ENCODE data around the gene FIGN. TPM values are rescaled to one million over a fixed set of nuclear protein-coding genes. Genes with fewer than 3 reads are reported as not detected.

FIGN gene
- total and polyA plus RNA-seq, 2 donors (not counting 3 experiments of a cell fraction or from before 2014, with no cell fraction given): 1.8 to 8.1 TPM

DNA sequence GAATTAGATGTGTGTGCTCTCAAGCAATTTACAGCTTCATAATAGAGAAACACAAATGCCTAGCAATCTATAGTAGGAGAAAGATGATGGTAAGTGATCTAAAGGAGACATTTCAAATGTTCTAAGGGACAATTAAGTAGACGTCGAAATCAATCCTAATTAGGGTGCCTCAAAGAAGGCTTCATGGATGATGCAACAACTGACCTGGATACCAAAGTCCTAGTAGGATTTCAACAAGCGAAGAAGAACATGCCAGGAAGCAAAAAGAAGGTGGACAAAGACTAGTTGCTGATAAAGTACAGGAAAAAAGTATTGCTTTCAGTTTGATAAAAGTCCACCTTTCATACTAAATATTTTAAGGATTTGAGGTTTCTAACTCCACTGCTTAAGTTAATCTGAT lies 12.5 kb downstream of the FIGN start:
- no TSS peak for BruUV-seq (replicated peaks)
- CTCF ChIA-PET: interaction anchor here (2.5 kb wide), 1 partner anchor 9 kb away, joined by 7 read pairs; no protein-coding TSS in a partner anchor
- intact Hi-C loops (cut with micrococcal nuclease) (no loop called here), dilution Hi-C loops (cut with MboI; ENCODE audit: extremely low pct_ligation_motif_present, low sequenced_read_pairs) (no loop called here)
- H3K36me3 ChIP-seq (ENCODE audit: control insufficient read depth in 2 of 2, extremely low read depth in 1 of 2, insufficient read depth in 2 of 2, low read length in 2 of 2): no peaks in the 10 kb centered on the region
- H2AFZ ChIP-seq (ENCODE audit: low read depth, low read length): no peak overlapping the region
- no peak overlapping the region for H3K4me3 ChIP-seq (replicated peaks in 1 of 3; ENCODE audit: insufficient read depth in 1 of 3, low read depth in 1 of 3, low read length in 3 of 3)
- H3K4me1 ChIP-seq (ENCODE audit: control insufficient read depth, extremely low read depth, insufficient read depth, low read length): no peaks in the 10 kb centered on the region
- H3K9me1 ChIP-seq (replicated peaks; ENCODE audit: control insufficient read depth, extremely low read depth, insufficient read depth, low read length): no peaks in the 10 kb centered on the region
- no peak overlapping the region for H3K27ac ChIP-seq (ENCODE audit: insufficient read depth, low read depth, low read length)
- no peak for TF ChIP-seq POLR2AphosphoS5 (IDR thresholded peaks at IDR 0.05; ENCODE audit: insufficient read depth, low read depth, low read length)
- TF ChIP-seq EZH2 (IDR thresholded peaks at IDR 0.05; ENCODE audit: borderline replicate concordance, low read depth, low read length, severe bottlenecking): no peak
- no peak for TF ChIP-seq JUN (IDR thresholded peaks at IDR 0.05; ENCODE audit: borderline replicate concordance, insufficient read depth, insufficient read length, low read depth)
- no peak for TF ChIP-seq GATA2 (IDR thresholded peaks at IDR 0.05; ENCODE audit: insufficient read depth, insufficient read length, low read depth, low read length)
- TF ChIP-seq MYC (IDR thresholded peaks at IDR 0.05; ENCODE audit: low read depth, low read length): no peak
- TF ChIP-seq, protein P1, sequence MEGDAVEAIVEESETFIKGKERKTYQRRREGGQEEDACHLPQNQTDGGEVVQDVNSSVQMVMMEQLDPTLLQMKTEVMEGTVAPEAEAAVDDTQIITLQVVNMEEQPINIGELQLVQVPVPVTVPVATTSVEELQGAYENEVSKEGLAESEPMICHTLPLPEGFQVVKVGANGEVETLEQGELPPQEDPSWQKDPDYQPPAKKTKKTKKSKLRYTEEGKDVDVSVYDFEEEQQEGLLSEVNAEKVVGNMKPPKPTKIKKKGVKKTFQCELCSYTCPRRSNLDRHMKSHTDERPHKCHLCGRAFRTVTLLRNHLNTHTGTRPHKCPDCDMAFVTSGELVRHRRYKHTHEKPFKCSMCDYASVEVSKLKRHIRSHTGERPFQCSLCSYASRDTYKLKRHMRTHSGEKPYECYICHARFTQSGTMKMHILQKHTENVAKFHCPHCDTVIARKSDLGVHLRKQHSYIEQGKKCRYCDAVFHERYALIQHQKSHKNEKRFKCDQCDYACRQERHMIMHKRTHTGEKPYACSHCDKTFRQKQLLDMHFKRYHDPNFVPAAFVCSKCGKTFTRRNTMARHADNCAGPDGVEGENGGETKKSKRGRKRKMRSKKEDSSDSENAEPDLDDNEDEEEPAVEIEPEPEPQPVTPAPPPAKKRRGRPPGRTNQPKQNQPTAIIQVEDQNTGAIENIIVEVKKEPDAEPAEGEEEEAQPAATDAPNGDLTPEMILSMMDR (IDR thresholded peaks at IDR 0.05; ENCODE audit: extremely low read depth in 1 of 2, insufficient read depth in 1 of 2, low read depth in 1 of 2, low read length in 2 of 2): no peak
- TF ChIP-seq, protein P2, sequence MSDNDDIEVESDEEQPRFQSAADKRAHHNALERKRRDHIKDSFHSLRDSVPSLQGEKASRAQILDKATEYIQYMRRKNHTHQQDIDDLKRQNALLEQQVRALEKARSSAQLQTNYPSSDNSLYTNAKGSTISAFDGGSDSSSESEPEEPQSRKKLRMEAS (IDR thresholded peaks at IDR 0.05; ENCODE audit: insufficient read depth, insufficient read length): no peak
- no peak for TF ChIP-seq POLR2A (IDR thresholded peaks at IDR 0.05; ENCODE audit: low read depth, low read length)
- no peak for TF ChIP-seq FOS (IDR thresholded peaks at IDR 0.05; ENCODE audit: borderline replicate concordance, insufficient read depth, low read length)
- POLR2A ChIA-PET: no interaction called here
- H3K79me2 ChIP-seq (ENCODE audit: control insufficient read depth, insufficient read depth, low read length): peaks cover 6% of the 10 kb centered on the region
- no peaks in the 10 kb centered on the region for H3K9me3 ChIP-seq (replicated peaks; ENCODE audit: control insufficient read depth, insufficient read depth, low read length)
- no peaks in the 10 kb centered on the region for H4K20me1 ChIP-seq (replicated peaks; ENCODE audit: control insufficient read depth, extremely low read depth, insufficient read depth, low read length)
- H3K27me3 ChIP-seq (ENCODE audit: control insufficient read depth in 2 of 2, insufficient read depth in 2 of 2, low read length in 2 of 2): no peaks in the 10 kb centered on the region
- DNase-seq (ENCODE audit: low read depth, low spot score) (no peak), FAIRE-seq (no peak)
- no peak overlapping the region for H3K9ac ChIP-seq (replicated peaks; ENCODE audit: extremely low read depth, insufficient read depth, low read length)
- no peak overlapping the region for H3K4me2 ChIP-seq (ENCODE audit: insufficient read depth, low read length)
